C4-2B (cell line): ENCODE results near the gene GABRG2.

ENCODE experiments used
- H3K27ac ChIP-seq: fragments of 450-650 bp; 2 replicates; pipeline ENCODE4 v1.5.1; 2017
- ZFX ChIP-seq: fragments of 450-650 bp; IDR thresholded peaks from 2 replicates; pipeline ENCODE4 v1.6.1; 2017
- TF ChIP-seq, protein P1 (sequence below): fragments of 450-650 bp; conservative IDR thresholded peaks from 2 replicates; pipeline ENCODE4 v1.5.1; 2017; ENCODE audit warnings: mild to moderate bottlenecking

Gene GABRG2

GRCh38 chr5:162068412-162068811 lies 839 bp downstream of the GABRG2 start:
- TF ChIP-seq ZFX, result no peak
- TF ChIP-seq, protein P1, sequence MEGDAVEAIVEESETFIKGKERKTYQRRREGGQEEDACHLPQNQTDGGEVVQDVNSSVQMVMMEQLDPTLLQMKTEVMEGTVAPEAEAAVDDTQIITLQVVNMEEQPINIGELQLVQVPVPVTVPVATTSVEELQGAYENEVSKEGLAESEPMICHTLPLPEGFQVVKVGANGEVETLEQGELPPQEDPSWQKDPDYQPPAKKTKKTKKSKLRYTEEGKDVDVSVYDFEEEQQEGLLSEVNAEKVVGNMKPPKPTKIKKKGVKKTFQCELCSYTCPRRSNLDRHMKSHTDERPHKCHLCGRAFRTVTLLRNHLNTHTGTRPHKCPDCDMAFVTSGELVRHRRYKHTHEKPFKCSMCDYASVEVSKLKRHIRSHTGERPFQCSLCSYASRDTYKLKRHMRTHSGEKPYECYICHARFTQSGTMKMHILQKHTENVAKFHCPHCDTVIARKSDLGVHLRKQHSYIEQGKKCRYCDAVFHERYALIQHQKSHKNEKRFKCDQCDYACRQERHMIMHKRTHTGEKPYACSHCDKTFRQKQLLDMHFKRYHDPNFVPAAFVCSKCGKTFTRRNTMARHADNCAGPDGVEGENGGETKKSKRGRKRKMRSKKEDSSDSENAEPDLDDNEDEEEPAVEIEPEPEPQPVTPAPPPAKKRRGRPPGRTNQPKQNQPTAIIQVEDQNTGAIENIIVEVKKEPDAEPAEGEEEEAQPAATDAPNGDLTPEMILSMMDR, result no peak

DNA sequence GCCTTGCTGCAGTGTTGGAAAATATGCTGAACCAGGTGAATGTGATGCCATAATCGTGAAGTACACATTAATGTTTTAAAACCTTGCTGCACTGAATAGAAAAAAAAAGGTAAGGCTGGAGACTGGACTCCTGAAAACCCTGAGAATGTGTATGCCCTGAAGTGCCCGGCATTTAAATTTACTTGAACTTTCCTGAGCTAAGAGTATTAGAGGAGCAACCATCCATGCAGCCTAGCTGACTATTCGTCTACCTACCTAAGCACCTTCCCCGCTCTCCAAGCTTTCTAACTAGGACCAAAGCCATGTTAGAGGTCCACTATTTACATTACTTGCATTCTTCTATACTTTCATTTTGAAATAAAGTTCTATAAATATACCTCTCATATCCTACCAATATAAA lies 1.4 kb downstream of the GABRG2 start:
- no peak overlapping the region for H3K27ac ChIP-seq
- no peak for TF ChIP-seq ZFX
- TF ChIP-seq, protein P1, result no peak

More at GRCh38 chr5:162068412-162068811, 839 bp downstream of the GABRG2 start:
- H3K27ac ChIP-seq, result no peak overlapping the region

GRCh38 chr5:162078805-162079204 lies 11.2 kb downstream of the GABRG2 start:
- H3K27ac ChIP-seq, result no peak overlapping the region
- no peak for TF ChIP-seq ZFX
- TF ChIP-seq, protein P1, result no peak

DNA sequence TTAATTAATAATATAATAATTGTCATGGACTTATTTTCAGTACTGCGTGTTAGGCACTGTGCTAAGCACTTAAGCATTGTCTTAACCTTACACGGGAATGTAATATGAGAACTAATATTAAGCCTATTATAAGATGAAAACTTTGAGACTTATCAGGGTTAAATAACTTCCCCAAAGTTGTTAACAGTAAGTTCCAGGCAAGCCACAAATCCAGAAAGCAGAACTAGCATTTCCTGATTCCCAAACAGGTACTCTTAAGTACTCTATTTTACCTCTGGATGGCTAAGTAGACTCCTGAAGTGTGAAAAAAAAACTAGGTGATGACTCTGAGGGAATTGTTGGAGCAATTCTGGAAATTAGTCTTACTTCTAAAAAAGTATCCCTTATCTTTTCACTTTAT lies 23.8 kb downstream of the GABRG2 start:
- TF ChIP-seq ZFX, result no peak
- TF ChIP-seq, protein P1, result no peak
- no peak overlapping the region for H3K27ac ChIP-seq

DNA sequence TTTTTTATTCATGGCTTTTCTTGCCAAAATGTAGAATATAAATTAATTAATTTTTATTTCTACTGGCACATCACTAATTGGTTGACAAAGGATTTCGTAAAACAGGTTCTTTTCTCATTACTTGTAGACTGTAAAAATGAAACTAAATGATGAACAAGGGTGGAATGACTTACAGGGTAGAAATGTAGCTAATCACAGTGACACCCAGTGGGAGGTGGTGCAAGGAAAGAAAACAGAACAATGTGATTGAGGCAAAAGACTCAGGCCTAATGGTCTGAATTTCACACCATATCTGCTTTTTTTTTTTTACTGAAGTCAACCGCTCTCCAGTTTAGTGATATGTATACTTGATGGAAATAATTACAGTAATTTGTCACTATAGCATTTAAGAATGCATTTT lies 28.9 kb downstream of the GABRG2 start:
- no peak overlapping the region for H3K27ac ChIP-seq
- no peak for TF ChIP-seq ZFX
- TF ChIP-seq, protein P1, result no peak; the same call in 1 of the 2 replicates

DNA sequence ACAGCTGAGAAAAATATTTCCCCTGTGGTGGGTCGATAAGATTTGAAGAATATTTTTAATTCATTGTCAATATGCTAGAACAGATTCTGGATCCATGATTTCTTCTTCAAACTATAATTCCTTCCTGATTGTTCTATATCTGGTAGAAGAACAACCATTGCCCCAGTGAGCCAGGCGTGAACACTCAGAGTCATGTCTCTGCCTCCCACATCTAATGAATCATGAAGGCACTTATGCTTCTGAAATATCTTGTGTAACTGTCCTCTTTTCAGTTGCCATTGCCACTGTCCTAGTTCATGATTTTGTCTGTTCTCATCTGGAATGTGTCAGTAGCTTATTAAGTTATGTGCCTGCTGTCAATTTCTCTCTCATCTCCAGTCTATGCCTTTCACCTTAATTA lies 40.0 kb downstream of the GABRG2 start:
- TF ChIP-seq, protein P1, result no peak
- no peak for TF ChIP-seq ZFX
- H3K27ac ChIP-seq, result no peak overlapping the region

GRCh38 chr5:162119801-162120200 lies 52.2 kb downstream of the GABRG2 start:
- TF ChIP-seq, protein P1, result no peak
- TF ChIP-seq ZFX, result no peak
- H3K27ac ChIP-seq, result no peak overlapping the region
